ENCODE measurements around the gene HELB. TPM values are rescaled to one million over a fixed set of nuclear protein-coding genes. Genes with fewer than 3 reads are reported as not detected.

HELB gene
- total and polyA plus RNA-seq, 2 donors (not counting 3 experiments of a cell fraction or from before 2014, with no cell fraction given): 0.75 to 4.0 TPM

GRCh38 chr12:66387117-66387516, 84.8 kb downstream of the HELB start:
- Histone ChIP-seq H3K9ac (replicated peaks; ENCODE audit: extremely low read depth, insufficient read depth, low read length) (no peak overlapping the region), H3K9me1 (replicated peaks; ENCODE audit: control insufficient read depth, extremely low read depth, insufficient read depth, low read length) (no peaks in the 10 kb centered on the region), H3K9me3 (replicated peaks; ENCODE audit: control insufficient read depth, insufficient read depth, low read length) (no peaks in the 10 kb centered on the region), H3K27ac (ENCODE audit: insufficient read depth, low read depth, low read length) (no peak overlapping the region), H3K79me2 (ENCODE audit: control insufficient read depth, insufficient read depth, low read length) (no peaks in the 10 kb centered on the region), H3K36me3 (ENCODE audit: control insufficient read depth in 2 of 2, extremely low read depth in 1 of 2, insufficient read depth in 2 of 2, low read length in 2 of 2) (no peaks in the 10 kb centered on the region), H3K4me3 (replicated peaks in 1 of 3; ENCODE audit: insufficient read depth in 1 of 3, low read depth in 1 of 3, low read length in 3 of 3) (no peak overlapping the region), H4K20me1 (replicated peaks; ENCODE audit: control insufficient read depth, extremely low read depth, insufficient read depth, low read length) (no peaks in the 10 kb centered on the region), H3K4me2 (ENCODE audit: insufficient read depth, low read length) (no peak overlapping the region), H3K27me3 (ENCODE audit: control insufficient read depth in 2 of 2, insufficient read depth in 2 of 2, low read length in 2 of 2) (peaks cover 0 to 9% of the 10 kb centered on the region in 2 experiments), H3K4me1 (ENCODE audit: control insufficient read depth, extremely low read depth, insufficient read depth, low read length) (no peaks in the 10 kb centered on the region), H2AFZ (ENCODE audit: low read depth, low read length) (no peak overlapping the region)
- DNase-seq (ENCODE audit: low read depth, low spot score): no peak
- intact Hi-C loops (cut with micrococcal nuclease) (no loop called here), dilution Hi-C loops (cut with MboI; ENCODE audit: extremely low pct_ligation_motif_present, low sequenced_read_pairs) (no loop called here)
- POLR2A ChIA-PET: no interaction called here
- no peak for FAIRE-seq
- BruUV-seq (replicated peaks): no TSS peak
- no peak for TF ChIP-seq CTCF (IDR thresholded peaks at IDR 0.05; ENCODE audit: extremely low read depth in 1 of 2, insufficient read depth in 1 of 2, low read depth in 1 of 2, low read length in 2 of 2)
- TF ChIP-seq FOS (IDR thresholded peaks at IDR 0.05; ENCODE audit: borderline replicate concordance, insufficient read depth, low read length): no peak
- no peak for TF ChIP-seq JUN (IDR thresholded peaks at IDR 0.05; ENCODE audit: borderline replicate concordance, insufficient read depth, insufficient read length, low read depth)
- no peak for TF ChIP-seq POLR2AphosphoS5 (IDR thresholded peaks at IDR 0.05; ENCODE audit: insufficient read depth, low read depth, low read length)
- no peak for TF ChIP-seq MAX (IDR thresholded peaks at IDR 0.05; ENCODE audit: insufficient read depth, insufficient read length)
- TF ChIP-seq EZH2 (IDR thresholded peaks at IDR 0.05; ENCODE audit: borderline replicate concordance, low read depth, low read length, severe bottlenecking): no peak
- TF ChIP-seq GATA2 (IDR thresholded peaks at IDR 0.05; ENCODE audit: insufficient read depth, insufficient read length, low read depth, low read length): no peak
- no peak for TF ChIP-seq MYC (IDR thresholded peaks at IDR 0.05; ENCODE audit: low read depth, low read length)
- TF ChIP-seq POLR2A (IDR thresholded peaks at IDR 0.05; ENCODE audit: low read depth, low read length): no peak
- CTCF ChIA-PET: no interaction called here

Other genes starting within 250 kb of the HELB start
- gene LLPH, start 171.7 kb upstream of the HELB start, total RNA-seq: 34.0 and 35.6 TPM in 2 replicates
- 3.4 and 4.0 TPM in 2 replicates for gene LLPH, start 171.7 kb upstream of the HELB start, polyA plus RNA-seq
- 74.1 and 78.1 TPM in 2 replicates for gene TMBIM4, start 132.5 kb upstream of the HELB start, total RNA-seq
- gene TMBIM4, start 132.5 kb upstream of the HELB start, polyA plus RNA-seq: 363 and 370 TPM in 2 replicates
- gene IRAK3, start 113.3 kb upstream of the HELB start, total RNA-seq: 7.4 and 8.5 TPM in 2 replicates
- gene IRAK3, start 113.3 kb upstream of the HELB start, polyA plus RNA-seq: 2.0 and 2.3 TPM in 2 replicates